Esophagus muscularis mucosa (tissue), 4 donors: ENCODE results near the gene TMEM60.

Experiments used
- EP300 ChIP-seq: sonication (generic); formaldehyde crosslinking; IDR thresholded peaks from one replicate; pipeline ENCODE4 v1.6.1; 2017; ENCODE audit warnings: antibody characterized with exemption
- POLR2A ChIP-seq: fragments of 450-650 bp; IDR thresholded peaks from one replicate; pipeline ENCODE4 v1.6.1; 2017; ENCODE audit warnings: antibody characterized with exemption, moderate library complexity, mild to moderate bottlenecking, low read depth
- POLR2AphosphoS5 ChIP-seq, 2 donors: sonication (generic); formaldehyde crosslinking; IDR thresholded peaks; one replicate each; pipeline ENCODE4 v1.6.1; 2017; ENCODE audit warnings: antibody characterized with exemption in 2 of 2
- TF ChIP-seq, protein P1 (sequence below), 3 experiments: fragments of 200-600 bp in 2 of 3; fragments of 450-650 bp in 1 of 3; sonication (generic) in 2 of 3; IDR thresholded peaks; one replicate each; pipeline ENCODE4 v1.5.1; 2017 to 2019; ENCODE audit warnings: antibody characterized with exemption in 3 of 3, mild to moderate bottlenecking in 2 of 3, moderate library complexity in 1 of 3

DNA sequence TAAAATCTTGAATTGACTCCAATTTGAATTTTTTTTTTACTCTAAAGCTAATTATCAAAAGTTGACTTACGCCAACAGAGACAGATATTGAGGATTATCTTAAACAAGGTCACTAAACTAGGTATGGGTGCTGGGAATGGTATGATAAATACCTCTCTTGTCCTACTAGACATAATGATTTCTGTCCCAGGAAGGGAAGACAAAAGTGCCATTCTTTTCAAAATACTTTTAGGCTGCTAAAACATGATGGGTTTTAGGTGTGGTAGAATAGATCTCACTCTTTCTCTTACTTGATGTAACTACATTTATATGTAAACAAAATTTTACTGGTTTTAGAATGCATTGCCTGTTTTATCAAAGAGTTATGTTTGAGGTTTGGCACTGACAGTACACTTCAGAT, 15.1 kb downstream of the TMEM60 start:
- no peak for TF ChIP-seq POLR2A
- TF ChIP-seq, protein P1, sequence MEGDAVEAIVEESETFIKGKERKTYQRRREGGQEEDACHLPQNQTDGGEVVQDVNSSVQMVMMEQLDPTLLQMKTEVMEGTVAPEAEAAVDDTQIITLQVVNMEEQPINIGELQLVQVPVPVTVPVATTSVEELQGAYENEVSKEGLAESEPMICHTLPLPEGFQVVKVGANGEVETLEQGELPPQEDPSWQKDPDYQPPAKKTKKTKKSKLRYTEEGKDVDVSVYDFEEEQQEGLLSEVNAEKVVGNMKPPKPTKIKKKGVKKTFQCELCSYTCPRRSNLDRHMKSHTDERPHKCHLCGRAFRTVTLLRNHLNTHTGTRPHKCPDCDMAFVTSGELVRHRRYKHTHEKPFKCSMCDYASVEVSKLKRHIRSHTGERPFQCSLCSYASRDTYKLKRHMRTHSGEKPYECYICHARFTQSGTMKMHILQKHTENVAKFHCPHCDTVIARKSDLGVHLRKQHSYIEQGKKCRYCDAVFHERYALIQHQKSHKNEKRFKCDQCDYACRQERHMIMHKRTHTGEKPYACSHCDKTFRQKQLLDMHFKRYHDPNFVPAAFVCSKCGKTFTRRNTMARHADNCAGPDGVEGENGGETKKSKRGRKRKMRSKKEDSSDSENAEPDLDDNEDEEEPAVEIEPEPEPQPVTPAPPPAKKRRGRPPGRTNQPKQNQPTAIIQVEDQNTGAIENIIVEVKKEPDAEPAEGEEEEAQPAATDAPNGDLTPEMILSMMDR (IDR thresholded peaks at IDR 0.05), result no peak
- TF ChIP-seq EP300, result no peak
- no peak for TF ChIP-seq POLR2AphosphoS5 (IDR thresholded peaks at IDR 0.05)
